GM12875 (cell line): Measurements from ENCODE around the gene SRP72.

Experiments
- H3K4me3 ChIP-seq: one replicate; pipeline ENCODE4 v1.5.1; 2011; ENCODE audit warnings: low read depth, low read length, control low read depth
- TF ChIP-seq, protein P1 (sequence below): IDR thresholded peaks from 2 replicates; pipeline ENCODE4 v1.5.1; 2011; ENCODE audit warnings: low read depth, mild to moderate bottlenecking, control low read depth, inconsistent platforms, low read length, moderate library complexity, borderline replicate concordance; ENCODE audit not compliant: insufficient read depth

SRP72 gene, protein sequence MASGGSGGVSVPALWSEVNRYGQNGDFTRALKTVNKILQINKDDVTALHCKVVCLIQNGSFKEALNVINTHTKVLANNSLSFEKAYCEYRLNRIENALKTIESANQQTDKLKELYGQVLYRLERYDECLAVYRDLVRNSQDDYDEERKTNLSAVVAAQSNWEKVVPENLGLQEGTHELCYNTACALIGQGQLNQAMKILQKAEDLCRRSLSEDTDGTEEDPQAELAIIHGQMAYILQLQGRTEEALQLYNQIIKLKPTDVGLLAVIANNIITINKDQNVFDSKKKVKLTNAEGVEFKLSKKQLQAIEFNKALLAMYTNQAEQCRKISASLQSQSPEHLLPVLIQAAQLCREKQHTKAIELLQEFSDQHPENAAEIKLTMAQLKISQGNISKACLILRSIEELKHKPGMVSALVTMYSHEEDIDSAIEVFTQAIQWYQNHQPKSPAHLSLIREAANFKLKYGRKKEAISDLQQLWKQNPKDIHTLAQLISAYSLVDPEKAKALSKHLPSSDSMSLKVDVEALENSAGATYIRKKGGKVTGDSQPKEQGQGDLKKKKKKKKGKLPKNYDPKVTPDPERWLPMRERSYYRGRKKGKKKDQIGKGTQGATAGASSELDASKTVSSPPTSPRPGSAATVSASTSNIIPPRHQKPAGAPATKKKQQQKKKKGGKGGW

DNA sequence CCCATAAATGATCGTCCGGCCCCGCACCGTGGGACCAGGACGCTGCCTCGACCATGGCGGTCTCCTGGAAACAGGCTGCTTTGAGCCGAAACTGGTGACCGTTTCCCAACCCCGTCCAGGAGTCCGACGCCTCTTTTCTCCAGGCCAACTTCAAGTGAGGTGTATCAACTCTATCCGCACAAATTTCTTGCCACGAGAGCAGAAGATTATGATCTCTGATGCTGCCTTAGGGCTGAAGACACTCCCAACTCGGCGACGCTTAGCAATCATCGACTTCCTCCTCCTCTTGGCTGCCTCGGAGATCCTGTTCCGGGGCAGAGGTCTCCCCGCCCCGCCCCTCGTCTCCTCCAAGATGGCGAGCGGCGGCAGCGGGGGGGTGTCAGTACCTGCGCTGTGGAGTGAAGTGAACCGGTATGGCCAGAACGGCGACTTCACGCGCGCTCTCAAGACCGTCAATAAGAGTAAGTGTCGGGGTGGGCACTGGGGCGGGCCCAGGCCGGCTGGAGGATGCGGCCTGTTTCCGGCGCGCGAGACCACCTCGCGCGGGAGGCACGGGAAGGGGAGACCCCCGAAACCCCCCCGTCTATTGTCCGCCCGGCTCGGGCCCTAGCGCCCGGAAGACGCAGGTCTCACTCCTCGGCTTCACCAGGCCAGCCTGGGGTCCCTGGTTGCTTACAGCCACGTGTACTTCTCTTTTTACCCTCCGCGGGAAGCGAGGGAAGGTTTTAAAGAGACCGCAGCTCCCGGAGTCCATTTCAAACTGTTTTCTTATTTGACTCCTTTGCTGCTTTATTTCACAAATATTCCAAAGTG lies at the start of gene SRP72:
TSS of gene SRP72 (plus strand) at position 334 of the 813 bp plus-strand sequence. CDS start at position 353, 19 bp downstream.
- H3K4me3 ChIP-seq = peak within 1 kb of the TSS; percentile 83
- TF ChIP-seq, protein P1, sequence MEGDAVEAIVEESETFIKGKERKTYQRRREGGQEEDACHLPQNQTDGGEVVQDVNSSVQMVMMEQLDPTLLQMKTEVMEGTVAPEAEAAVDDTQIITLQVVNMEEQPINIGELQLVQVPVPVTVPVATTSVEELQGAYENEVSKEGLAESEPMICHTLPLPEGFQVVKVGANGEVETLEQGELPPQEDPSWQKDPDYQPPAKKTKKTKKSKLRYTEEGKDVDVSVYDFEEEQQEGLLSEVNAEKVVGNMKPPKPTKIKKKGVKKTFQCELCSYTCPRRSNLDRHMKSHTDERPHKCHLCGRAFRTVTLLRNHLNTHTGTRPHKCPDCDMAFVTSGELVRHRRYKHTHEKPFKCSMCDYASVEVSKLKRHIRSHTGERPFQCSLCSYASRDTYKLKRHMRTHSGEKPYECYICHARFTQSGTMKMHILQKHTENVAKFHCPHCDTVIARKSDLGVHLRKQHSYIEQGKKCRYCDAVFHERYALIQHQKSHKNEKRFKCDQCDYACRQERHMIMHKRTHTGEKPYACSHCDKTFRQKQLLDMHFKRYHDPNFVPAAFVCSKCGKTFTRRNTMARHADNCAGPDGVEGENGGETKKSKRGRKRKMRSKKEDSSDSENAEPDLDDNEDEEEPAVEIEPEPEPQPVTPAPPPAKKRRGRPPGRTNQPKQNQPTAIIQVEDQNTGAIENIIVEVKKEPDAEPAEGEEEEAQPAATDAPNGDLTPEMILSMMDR = no peak

DNA sequence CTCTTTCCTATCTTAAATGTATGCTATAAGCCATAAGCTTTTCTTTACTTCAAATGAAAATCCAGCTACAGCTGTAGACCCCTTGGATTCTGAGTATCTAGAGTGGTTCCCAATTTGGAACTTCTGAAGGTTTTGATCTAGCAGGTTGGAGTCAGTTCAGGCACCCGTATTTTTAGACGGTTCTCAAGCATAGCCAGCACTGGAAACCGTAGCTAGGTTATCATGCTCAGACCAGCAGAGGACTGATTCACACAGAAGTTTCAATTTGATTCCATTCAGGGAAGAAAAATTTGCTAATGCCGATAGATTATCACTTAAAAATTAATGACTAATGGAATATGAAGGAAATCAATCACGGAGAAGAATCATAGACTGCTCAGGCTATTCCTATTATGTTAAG lies 43.2 kb upstream of the SRP72 start:
- no peak overlapping the region for H3K4me3 ChIP-seq
- TF ChIP-seq, protein P1 = no peak

DNA sequence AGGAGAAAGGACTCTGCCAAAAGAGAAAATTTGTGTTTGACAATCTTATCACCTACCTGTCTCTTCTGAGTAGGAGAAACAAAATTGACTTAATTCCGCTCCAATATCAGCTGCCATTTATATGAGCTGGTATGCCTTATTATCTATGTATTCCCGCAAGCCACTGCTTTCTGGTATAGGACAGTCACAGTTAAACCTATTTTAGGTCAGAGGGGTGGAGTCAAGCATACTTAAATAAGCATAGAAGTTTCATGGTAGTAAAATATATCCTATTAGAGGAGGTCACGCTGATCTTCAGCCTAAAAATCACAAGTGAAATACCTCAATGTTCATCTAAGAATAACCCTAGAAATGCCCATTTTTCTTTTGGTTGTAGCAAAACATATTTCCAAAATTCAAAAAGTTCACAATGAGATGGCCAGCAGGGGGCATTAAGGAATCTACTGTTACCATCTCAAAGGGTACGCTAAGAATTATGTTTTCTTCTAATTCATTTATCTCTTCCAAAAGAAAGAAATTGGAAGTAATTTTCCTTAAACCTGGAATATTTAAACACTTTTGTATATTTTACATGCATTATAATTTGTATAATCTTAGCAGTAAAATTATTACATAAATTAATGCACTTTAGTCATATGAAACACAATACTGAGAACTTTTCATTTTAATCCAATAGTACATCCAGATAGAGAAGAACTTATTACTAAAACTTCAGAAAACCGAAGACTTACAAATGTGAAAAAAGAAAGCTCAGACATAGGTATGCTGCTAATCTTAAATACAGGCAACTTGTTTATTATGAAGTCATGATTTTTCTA lies 42.5 kb upstream of the SRP72 start:
- H3K4me3 ChIP-seq = no peak overlapping the region

DNA sequence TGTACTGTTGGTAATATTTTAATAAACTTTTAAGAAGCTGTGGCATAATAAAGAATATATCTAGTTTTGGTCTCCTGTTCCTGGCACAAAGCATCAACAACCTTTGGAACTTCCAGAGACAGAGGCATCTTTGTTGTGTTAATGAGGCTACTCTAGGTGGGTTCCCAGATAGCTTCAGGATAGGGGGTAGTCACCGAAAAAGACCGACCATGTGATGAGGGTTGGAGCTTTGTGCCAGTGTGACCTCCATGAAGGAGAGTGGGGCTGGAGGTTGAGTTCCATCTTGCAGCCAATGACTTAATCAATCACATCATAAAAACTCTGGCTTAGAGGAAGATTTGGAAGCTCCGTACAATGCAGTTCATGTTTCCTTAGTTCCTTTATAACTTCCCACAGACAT lies 41.9 kb upstream of the SRP72 start:
- no peak overlapping the region for H3K4me3 ChIP-seq

More for the DNA sequence above, 42.5 kb upstream of the SRP72 start:
- TF ChIP-seq, protein P1 = peak; percentile 37; the same call in 1 of the 2 replicates

DNA sequence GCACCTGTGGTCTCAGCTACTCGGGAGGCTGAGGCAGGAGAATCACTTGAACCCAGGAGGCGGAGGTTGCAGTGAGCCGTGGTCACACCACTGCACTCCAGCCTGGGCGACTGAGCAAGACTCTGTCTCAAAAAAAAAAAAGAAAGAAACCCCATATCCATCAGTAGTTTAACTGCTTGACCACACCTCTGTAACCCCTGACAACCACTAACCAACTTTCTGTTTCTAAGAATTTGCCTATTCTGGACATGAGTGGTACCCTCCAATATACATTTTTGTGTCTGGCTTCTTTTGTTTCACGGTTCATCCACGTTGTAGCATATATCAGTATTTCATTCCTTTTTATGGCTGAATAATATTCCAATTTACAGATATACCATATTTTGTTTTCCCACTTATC lies 41.1 kb upstream of the SRP72 start:
- no peak overlapping the region for H3K4me3 ChIP-seq
- TF ChIP-seq, protein P1 = no peak

More for the DNA sequence above, 41.9 kb upstream of the SRP72 start:
- TF ChIP-seq, protein P1 = no peak

DNA sequence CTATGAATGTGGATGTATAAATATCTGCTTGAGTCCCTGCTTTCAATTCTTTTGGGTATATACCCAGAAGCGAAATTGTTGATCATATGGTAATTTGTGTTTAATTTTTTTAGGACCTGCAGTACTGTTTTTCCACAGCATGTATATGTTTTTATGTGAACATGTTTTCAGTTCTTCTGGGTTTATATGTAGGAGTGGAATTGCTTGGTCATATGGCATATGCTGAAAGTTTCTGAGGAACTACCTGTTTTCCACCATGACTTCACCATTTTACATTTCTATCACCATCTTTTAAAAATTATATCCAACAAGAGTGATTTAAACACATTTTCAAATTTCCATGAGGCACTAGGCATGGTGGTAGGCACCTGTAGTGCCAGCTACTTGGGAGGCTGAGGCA lies 40.2 kb upstream of the SRP72 start:
- no peak overlapping the region for H3K4me3 ChIP-seq
- TF ChIP-seq, protein P1 = no peak
